GM19452 (cell line): ENCODE results near the gene MS4A1.
"Not testable (repeated sequence)": the region's sequence is repeated elsewhere in the genome, so short reads cannot be mapped to it uniquely, and the experiment has no call there.

Experiments
- ATAC-seq: cut with Tn5 transposase; IDR thresholded peaks from one replicate; pipeline ENCODE4 v1.9.1; 2021; ENCODE audit not compliant: unreplicated experiment

Gene MS4A1

GRCh38 chr11:60455531-60456042 lies at the start of gene MS4A1:
Gene MS4A1 (plus strand): TSS chr11:60455847. CDS start chr11:60462375, 6,528 bp downstream.
- peak; percentile 93 for ATAC-seq

- no peak for ATAC-seq
These were observed 35.6 kb upstream of the MS4A1 start for GRCh38 chr11:60420015-60420414.

GRCh38 chr11:60422609-60423008 lies 33.0 kb upstream of the MS4A1 start:
- ATAC-seq = no peak

- ATAC-seq = no peak
These were observed 27.1 kb upstream of the MS4A1 start for GRCh38 chr11:60428517-60428916.

GRCh38 chr11:60429272-60429671 lies 26.4 kb upstream of the MS4A1 start, which contains the start of gene MS4A5:
Gene MS4A5 (plus strand): TSS chr11:60429572. CDS start chr11:60429675, 103 bp downstream.
- ATAC-seq = no peak

GRCh38 chr11:60431251-60431650 lies 24.4 kb upstream of the MS4A1 start:
- no peak for ATAC-seq

- no peak for ATAC-seq
These were observed 22.2 kb upstream of the MS4A1 start for GRCh38 chr11:60433401-60433800.

GRCh38 chr11:60447070-60447469 lies 8.6 kb upstream of the MS4A1 start:
- no peak for ATAC-seq

- no peak for ATAC-seq
These were observed 7.8 kb upstream of the MS4A1 start for GRCh38 chr11:60447846-60448245.

- not testable (repeated sequence) for ATAC-seq
These were observed 4.5 kb upstream of the MS4A1 start for GRCh38 chr11:60451185-60451584.

- ATAC-seq = no peak
These were observed 1.4 kb upstream of the MS4A1 start for GRCh38 chr11:60454212-60454611.

- ATAC-seq = peak; percentile 27
These were observed 1.9 kb downstream of the MS4A1 start for GRCh38 chr11:60457576-60457975.

GRCh38 chr11:60459345-60459744 lies 3.7 kb downstream of the MS4A1 start:
- no peak for ATAC-seq

- no peak for ATAC-seq
These were observed 13.2 kb downstream of the MS4A1 start for GRCh38 chr11:60468829-60469228.

GRCh38 chr11:60469723-60470122 lies 14.1 kb downstream of the MS4A1 start:
- ATAC-seq = no peak

- ATAC-seq = no peak
These were observed 21.4 kb downstream of the MS4A1 start for GRCh38 chr11:60477035-60477445.

- ATAC-seq = no peak
These were observed 26.7 kb downstream of the MS4A1 start for GRCh38 chr11:60482361-60482760.

GRCh38 chr11:60485987-60486386 lies 30.3 kb downstream of the MS4A1 start:
- ATAC-seq = peak; percentile 94

GRCh38 chr11:60492488-60493009 lies 36.9 kb downstream of the MS4A1 start, which contains the start of gene MS4A12:
Gene MS4A12 (plus strand): TSS chr11:60492778. CDS start chr11:60497319, 4,541 bp downstream.
- ATAC-seq = no peak

- ATAC-seq = no peak
These were observed 37.8 kb downstream of the MS4A1 start for GRCh38 chr11:60493454-60493853.

- no peak for ATAC-seq
These were observed 42.8 kb downstream of the MS4A1 start for GRCh38 chr11:60498399-60498798.

- no peak for ATAC-seq
These were observed 43.2 kb downstream of the MS4A1 start for GRCh38 chr11:60498853-60499252.
